Neural progenitor cell (in vitro differentiated cells): ENCODE results near the gene C1orf21. TPM values are rescaled to one million over a fixed set of nuclear protein-coding genes. Genes with fewer than 3 reads are reported as not detected.
A peak's percentile ranks its signal among the peaks of the same experiment; 100 is the strongest.

ENCODE experiments used
- DNase-seq: peaks from one replicate; pipeline ENCODE4 v3.0.0-alpha.2; 2016; ENCODE audit warnings: low spot score
- H2AFZ ChIP-seq: fragments of 200-600 bp; sonication (generic); replicated peaks from 2 replicates; pipeline ENCODE4 v1.6.1; 2016; ENCODE audit warnings: antibody characterized with exemption
- H3F3A ChIP-seq: fragments of 200-600 bp; sonication (generic); 2 replicates; pipeline ENCODE4 v1.6.1; 2016; ENCODE audit warnings: antibody characterized with exemption, low read depth
- H3K27ac ChIP-seq: fragments of 200-600 bp; sonication (generic); 2 replicates; pipeline ENCODE4 v1.5.1; 2016; ENCODE audit warnings: mild to moderate bottlenecking
- H3K27me3 ChIP-seq: fragments of 200-600 bp; sonication (generic); 2 replicates; pipeline ENCODE4 v1.6.1; 2016; ENCODE audit warnings: mild to moderate bottlenecking, moderate library complexity
- H3K36me3 ChIP-seq: fragments of 200-600 bp; sonication (generic); 2 replicates; pipeline ENCODE4 v1.5.1; 2016
- H3K4me1 ChIP-seq: fragments of 200-600 bp; sonication (generic); 2 replicates; pipeline ENCODE4 v1.6.1; 2016; ENCODE audit warnings: mixed run types
- H3K4me2 ChIP-seq: fragments of 200-600 bp; sonication (generic); 2 replicates; pipeline ENCODE4 v1.6.1; 2016
- H3K4me3 ChIP-seq: fragments of 200-600 bp; sonication (generic); 2 replicates; pipeline ENCODE4 v1.5.1; 2016
- H3K79me2 ChIP-seq: fragments of 200-600 bp; sonication (generic); 2 replicates; pipeline ENCODE4 v1.6.1; 2016; ENCODE audit warnings: low read depth
- H3K9ac ChIP-seq: fragments of 200-600 bp; sonication (generic); 2 replicates; pipeline ENCODE4 v1.6.1; 2016
- H3K9me3 ChIP-seq: fragments of 200-600 bp; sonication (generic); 2 replicates; pipeline ENCODE4 v1.5.1; 2016; ENCODE audit warnings: low read depth
- H4K20me1 ChIP-seq: fragments of 200-600 bp; sonication (generic); 2 replicates; pipeline ENCODE4 v1.6.1; 2016; ENCODE audit warnings: low read depth
- H3K27ac Mint-ChIP-seq: 3 replicates; pipeline ENCODE4 v1.8.0; 2021; ENCODE audit warnings: mixed read lengths
- H3K27me3 Mint-ChIP-seq: 2 replicates; pipeline ENCODE4 v1.8.0; 2022; ENCODE audit warnings: low read depth, mild to moderate bottlenecking, inconsistent platforms, moderate library complexity, mixed read lengths; ENCODE audit not compliant: insufficient read depth
- H3K36me3 Mint-ChIP-seq: 3 replicates; pipeline ENCODE4 v1.8.0; 2021; ENCODE audit warnings: mixed read lengths
- H3K4me1 Mint-ChIP-seq: 3 replicates; pipeline ENCODE4 v1.8.0; 2021; ENCODE audit warnings: mixed read lengths
- H3K4me3 Mint-ChIP-seq: 3 replicates; pipeline ENCODE4 v1.8.0; 2021; ENCODE audit warnings: mild to moderate bottlenecking, moderate library complexity, mixed read lengths
- H3K9me3 Mint-ChIP-seq: 3 replicates; pipeline ENCODE4 v1.8.0; 2020; ENCODE audit warnings: mixed read lengths
- CTCF ChIP-seq: fragments of 200-600 bp; sonication (generic); IDR thresholded peaks from 2 replicates; pipeline ENCODE4 v1.5.1; 2017; ENCODE audit warnings: antibody characterized with exemption, mild to moderate bottlenecking
- EZH2 ChIP-seq: fragments of 200-600 bp; sonication (generic); IDR thresholded peaks from 2 replicates; pipeline ENCODE4 v1.6.1; 2017; ENCODE audit warnings: antibody characterized with exemption, mild to moderate bottlenecking, moderate library complexity
- EZH2phosphoT487 ChIP-seq: fragments of 200-600 bp; sonication (generic); IDR thresholded peaks from 2 replicates; pipeline ENCODE4 v1.6.1; 2017; ENCODE audit warnings: antibody characterized with exemption
- total RNA-seq: library from RNA; depleted of rRNA; stranded (reverse); fragments of >200 nt; gene quantifications from 2 replicates; pipeline ENCODE4 v1.2.3, GENCODE V29; 2015; ENCODE audit warnings: low replicate concordance

C1orf21 gene
- total RNA-seq, 1 donor from 2014 or later = 117 TPM

GRCh38 chr1:184463680-184464079 lies 76.9 kb downstream of the C1orf21 start:
- DNase-seq = no peak
- Histone ChIP-seq H3K79me2 (peaks cover 88% of the 10 kb centered on the region), H3K4me3 (no peak overlapping the region), H3K4me1 (peaks cover 20% of the 10 kb centered on the region), H3K4me2 (no peak overlapping the region), H2AFZ (no peak overlapping the region), H3K27ac (no peak overlapping the region), H3K9me3 (no peaks in the 10 kb centered on the region), H3K27me3 (no peaks in the 10 kb centered on the region), H3K9ac (no peak overlapping the region), H4K20me1 (peaks cover 33% of the 10 kb centered on the region), H3K36me3 (no peaks in the 10 kb centered on the region), H3F3A (no peaks in the 10 kb centered on the region)
- no peaks in the 10 kb centered on the region for H3K4me1 Mint-ChIP-seq
- no peaks in the 10 kb centered on the region for H3K9me3 Mint-ChIP-seq
- H3K27ac Mint-ChIP-seq = no peak overlapping the region
- peaks cover 2% of the 10 kb centered on the region for H3K36me3 Mint-ChIP-seq
- no peak for TF ChIP-seq EZH2phosphoT487
- TF ChIP-seq CTCF = no peak
- TF ChIP-seq EZH2 = no peak
- no peak overlapping the region for H3K4me3 Mint-ChIP-seq
- H3K27me3 Mint-ChIP-seq = peaks cover 2% of the 10 kb centered on the region

DNA sequence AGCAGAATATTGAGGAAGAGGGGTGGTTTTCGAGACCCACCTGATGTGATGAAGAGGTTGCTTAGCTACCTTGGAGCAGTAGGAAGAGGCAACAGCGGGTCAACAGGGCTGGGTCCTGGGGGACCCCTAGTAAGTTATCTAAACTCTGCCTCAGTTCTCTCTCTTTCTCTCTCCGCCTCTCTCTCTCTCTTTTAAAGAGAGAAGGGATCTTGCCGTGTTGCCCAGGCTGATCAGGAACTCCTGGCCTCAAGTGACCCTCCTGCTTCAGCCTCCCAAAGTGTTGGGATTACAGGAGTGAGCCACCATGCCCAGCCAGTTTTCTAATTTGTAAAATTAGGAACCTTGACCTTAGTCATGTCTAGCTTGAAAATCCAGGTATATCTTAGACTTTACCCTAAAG lies 77.9 kb downstream of the C1orf21 start:
- no peak overlapping the region for H3K4me3 Mint-ChIP-seq
- Histone ChIP-seq H3K4me3 (no peak overlapping the region), H2AFZ (no peak overlapping the region), H3K4me2 (no peak overlapping the region), H3K27ac (no peak overlapping the region), H4K20me1 (peaks cover 29% of the 10 kb centered on the region), H3K36me3 (no peaks in the 10 kb centered on the region), H3K9ac (no peak overlapping the region), H3K27me3 (no peaks in the 10 kb centered on the region), H3K9me3 (no peaks in the 10 kb centered on the region), H3F3A (no peaks in the 10 kb centered on the region), H3K79me2 (peaks cover 88% of the 10 kb centered on the region), H3K4me1 (peaks cover 14% of the 10 kb centered on the region)
- H3K4me1 Mint-ChIP-seq = peaks cover 3% of the 10 kb centered on the region
- DNase-seq = no peak
- TF ChIP-seq EZH2phosphoT487 (no peak), CTCF (no peak), EZH2 (no peak)
- no peak overlapping the region for H3K27ac Mint-ChIP-seq
- H3K36me3 Mint-ChIP-seq = peaks cover 2% of the 10 kb centered on the region
- H3K27me3 Mint-ChIP-seq = peaks cover 2% of the 10 kb centered on the region
- H3K9me3 Mint-ChIP-seq = no peaks in the 10 kb centered on the region

GRCh38 chr1:184465489-184466146 lies 78.8 kb downstream of the C1orf21 start:
- Mint-ChIP-seq H3K27ac (no peak overlapping the region), H3K9me3 (no peaks in the 10 kb centered on the region), H3K4me3 (no peak overlapping the region), H3K36me3 (peaks cover 2% of the 10 kb centered on the region), H3K27me3 (peaks cover 2% of the 10 kb centered on the region), H3K4me1 (peaks cover 3% of the 10 kb centered on the region)
- H2AFZ ChIP-seq = no peak overlapping the region
- no peak overlapping the region for H3K9ac ChIP-seq
- H3K79me2 ChIP-seq = peaks cover 88% of the 10 kb centered on the region
- TF ChIP-seq EZH2 (no peak), CTCF (peak; percentile 38), EZH2phosphoT487 (no peak)
- peaks cover 27% of the 10 kb centered on the region for H4K20me1 ChIP-seq
- no peak overlapping the region for H3K27ac ChIP-seq
- H3K36me3 ChIP-seq = no peaks in the 10 kb centered on the region
- DNase-seq = peak; percentile 27
- no peak overlapping the region for H3K4me3 ChIP-seq
- no peaks in the 10 kb centered on the region for H3K9me3 ChIP-seq
- H3F3A ChIP-seq = no peaks in the 10 kb centered on the region
- no peaks in the 10 kb centered on the region for H3K27me3 ChIP-seq
- H3K4me1 ChIP-seq = peaks cover 8% of the 10 kb centered on the region
- H3K4me2 ChIP-seq = no peak overlapping the region
